Thoracic aorta (tissue), 2 donors: ENCODE results near the gene FRMPD1. TPM values are rescaled to one million over a fixed set of nuclear protein-coding genes. Genes with fewer than 3 reads are reported as not detected.

ENCODE experiments used
- ATAC-seq: fragments of 150-250 bp; one replicate; pipeline ENCODE4 v1.8.0; 2017; ENCODE audit warnings: low read depth; ENCODE audit not compliant: insufficient number of reproducible peaks, low FRiP score
- DNase-seq: peaks from one replicate; pipeline ENCODE4 v3.0.0-alpha.2; 2020; ENCODE audit warnings: low spot score
- H3K27ac ChIP-seq, 2 donors: fragments of 200-600 bp; sonication (generic); 1 replicate in 1 of 2; 2 replicates in 1 of 2; pipeline ENCODE4 v1.5.1; 2016; ENCODE audit warnings: mild to moderate bottlenecking in 2 of 2, moderate library complexity in 2 of 2
- H3K27me3 ChIP-seq: fragments of 200-600 bp; sonication (generic); replicated peaks from 2 replicates; pipeline ENCODE4 v1.6.0; 2016; ENCODE audit warnings: mild to moderate bottlenecking; ENCODE audit not compliant: insufficient read depth
- H3K36me3 ChIP-seq: fragments of 200-600 bp; sonication (generic); one replicate; pipeline ENCODE4 v1.5.1; 2016
- H3K4me1 ChIP-seq, 2 donors: fragments of 200-600 bp; sonication (generic); 1 replicate in 1 of 2; 2 replicates in 1 of 2; pipeline versions ENCODE4 v1.5.1 to v1.6.0; 2016; ENCODE audit warnings: low read depth in 2 of 2, mild to moderate bottlenecking in 1 of 2; ENCODE audit not compliant: control insufficient read depth in 1 of 2
- H3K4me3 ChIP-seq: fragments of 200-600 bp; sonication (generic); 2 replicates; pipeline ENCODE4 v1.5.1; 2016; ENCODE audit warnings: mild to moderate bottlenecking
- H3K9me3 ChIP-seq: fragments of 200-600 bp; sonication (generic); 2 replicates; pipeline ENCODE4 v1.5.1; 2016
- total RNA-seq, 2 donors: library from RNA; depleted of rRNA; stranded (reverse); fragments of >200 nt; gene quantifications; one replicate each; pipeline versions ENCODE4 v1.1.0 to v1.2.3, GENCODE V29; 2016
- TF ChIP-seq, protein P1 (sequence below): fragments of 200-600 bp; sonication (generic); IDR thresholded peaks from one replicate; pipeline ENCODE4 v1.5.1; 2019; ENCODE audit warnings: antibody characterized with exemption

Gene FRMPD1
- total RNA-seq, 2 donors from 2014 or later, result 0.27 TPM; not detected in 1

DNA sequence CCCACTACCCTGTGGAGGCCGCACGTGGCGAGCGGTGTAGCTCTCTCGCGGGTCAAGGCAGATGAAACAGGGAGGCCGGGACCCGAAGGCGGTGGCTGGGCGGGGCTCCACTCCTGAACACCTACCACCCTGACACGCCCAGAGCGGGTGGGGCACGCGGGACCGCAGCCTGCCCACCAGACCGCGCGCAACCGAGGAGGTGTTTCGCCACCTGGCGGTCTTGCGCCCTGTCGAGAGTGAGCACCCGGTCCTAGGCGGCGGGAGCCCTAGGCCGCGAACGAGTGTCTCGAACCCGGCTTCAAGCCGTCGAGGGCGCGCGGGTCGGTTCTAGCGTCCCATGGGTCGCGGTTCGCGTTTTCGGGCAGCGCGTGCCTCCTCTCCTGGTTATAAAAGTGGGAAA lies 136.3 kb downstream of the FRMPD1 start:
- Histone ChIP-seq H3K27ac (no peak overlapping the region), H3K27me3 (no peaks in the 10 kb centered on the region), H3K4me1 (peaks cover 4 to 19% of the 10 kb centered on the region in 2 donors), H3K4me3 (no peak overlapping the region), H3K36me3 (peaks cover 3% of the 10 kb centered on the region), H3K9me3 (no peaks in the 10 kb centered on the region)
- ATAC-seq (no peak), DNase-seq (no peak)
- TF ChIP-seq, protein P1, sequence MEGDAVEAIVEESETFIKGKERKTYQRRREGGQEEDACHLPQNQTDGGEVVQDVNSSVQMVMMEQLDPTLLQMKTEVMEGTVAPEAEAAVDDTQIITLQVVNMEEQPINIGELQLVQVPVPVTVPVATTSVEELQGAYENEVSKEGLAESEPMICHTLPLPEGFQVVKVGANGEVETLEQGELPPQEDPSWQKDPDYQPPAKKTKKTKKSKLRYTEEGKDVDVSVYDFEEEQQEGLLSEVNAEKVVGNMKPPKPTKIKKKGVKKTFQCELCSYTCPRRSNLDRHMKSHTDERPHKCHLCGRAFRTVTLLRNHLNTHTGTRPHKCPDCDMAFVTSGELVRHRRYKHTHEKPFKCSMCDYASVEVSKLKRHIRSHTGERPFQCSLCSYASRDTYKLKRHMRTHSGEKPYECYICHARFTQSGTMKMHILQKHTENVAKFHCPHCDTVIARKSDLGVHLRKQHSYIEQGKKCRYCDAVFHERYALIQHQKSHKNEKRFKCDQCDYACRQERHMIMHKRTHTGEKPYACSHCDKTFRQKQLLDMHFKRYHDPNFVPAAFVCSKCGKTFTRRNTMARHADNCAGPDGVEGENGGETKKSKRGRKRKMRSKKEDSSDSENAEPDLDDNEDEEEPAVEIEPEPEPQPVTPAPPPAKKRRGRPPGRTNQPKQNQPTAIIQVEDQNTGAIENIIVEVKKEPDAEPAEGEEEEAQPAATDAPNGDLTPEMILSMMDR, result no peak

DNA sequence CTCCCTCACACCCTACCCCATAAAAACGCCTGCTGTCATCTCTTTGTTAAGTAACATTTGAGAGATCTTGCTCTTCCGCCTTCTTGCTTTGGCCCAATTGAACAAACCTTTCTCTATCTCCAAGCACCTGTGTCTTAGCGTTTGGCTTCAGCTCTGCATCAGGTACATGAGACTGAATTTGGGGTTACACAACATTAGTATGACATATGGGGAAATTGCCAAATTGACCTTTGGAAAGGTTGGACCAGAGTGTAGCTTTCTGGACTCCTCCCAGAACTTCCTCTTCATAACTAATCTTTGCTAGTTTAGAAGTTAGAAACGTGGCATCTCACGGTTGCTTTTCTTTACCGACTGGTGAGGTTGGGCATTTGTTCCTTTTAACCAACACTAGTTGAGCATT lies 137.6 kb downstream of the FRMPD1 start:
- Histone ChIP-seq H3K36me3 (no peaks in the 10 kb centered on the region), H3K4me1 (peaks cover 4 to 15% of the 10 kb centered on the region in 2 donors), H3K27me3 (no peaks in the 10 kb centered on the region), H3K4me3 (no peak overlapping the region), H3K9me3 (no peaks in the 10 kb centered on the region), H3K27ac (no peak overlapping the region)
- DNase-seq, result no peak
- ATAC-seq, result no peak
- TF ChIP-seq, protein P1, result no peak

DNA sequence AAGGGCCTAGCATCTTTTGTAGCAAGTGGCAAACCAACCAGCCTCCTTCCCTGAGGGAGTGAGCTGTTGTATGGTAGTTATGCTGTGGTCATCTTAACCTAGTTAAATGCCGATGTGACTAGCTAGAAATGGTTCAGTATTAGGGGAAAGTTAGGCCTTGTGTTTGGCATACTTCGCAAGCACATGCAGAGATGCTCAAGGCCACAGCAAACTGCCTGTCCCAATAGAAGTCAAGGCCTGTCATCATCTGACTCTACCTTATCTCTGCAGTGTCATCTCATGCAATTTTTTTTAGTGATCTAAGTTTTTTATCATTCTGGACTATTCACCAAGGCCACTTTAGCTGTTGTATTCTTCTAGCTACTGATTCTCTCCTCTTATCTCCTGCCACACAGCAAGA lies 139.3 kb downstream of the FRMPD1 start:
- no peaks in the 10 kb centered on the region for H3K9me3 ChIP-seq
- DNase-seq (no peak), ATAC-seq (no peak)
- H3K27ac ChIP-seq, result no peak overlapping the region
- peaks cover 0 to 5% of the 10 kb centered on the region in 2 donors for H3K4me1 ChIP-seq
- TF ChIP-seq, protein P1, result no peak
- no peaks in the 10 kb centered on the region for H3K36me3 ChIP-seq
- H3K4me3 ChIP-seq, result no peak overlapping the region
- no peaks in the 10 kb centered on the region for H3K27me3 ChIP-seq

DNA sequence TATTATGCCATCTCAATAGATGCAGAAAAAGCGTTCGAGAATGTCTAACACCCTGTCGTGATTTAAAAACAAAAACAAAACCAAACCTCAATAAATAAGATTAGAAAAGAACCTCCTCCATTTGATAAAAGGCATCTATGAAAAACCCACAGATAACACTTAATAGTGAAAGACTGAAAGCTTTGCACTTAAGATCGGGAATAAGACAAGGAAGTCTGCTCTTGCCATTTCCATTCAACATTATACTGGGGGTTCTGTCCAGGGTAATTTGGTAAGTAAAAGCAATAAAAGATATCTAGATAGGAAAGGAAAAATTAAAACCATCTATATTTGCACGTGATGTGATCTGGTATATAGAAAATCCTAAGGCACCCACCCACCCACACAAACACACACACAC lies 141.4 kb downstream of the FRMPD1 start:
- Histone ChIP-seq H3K36me3 (no peaks in the 10 kb centered on the region), H3K27ac (no peak overlapping the region), H3K9me3 (no peaks in the 10 kb centered on the region), H3K4me3 (no peak overlapping the region), H3K27me3 (no peaks in the 10 kb centered on the region), H3K4me1 (no peaks in the 10 kb centered on the region)
- TF ChIP-seq, protein P1, result no peak
- DNase-seq, result no peak
- ATAC-seq, result no peak

DNA sequence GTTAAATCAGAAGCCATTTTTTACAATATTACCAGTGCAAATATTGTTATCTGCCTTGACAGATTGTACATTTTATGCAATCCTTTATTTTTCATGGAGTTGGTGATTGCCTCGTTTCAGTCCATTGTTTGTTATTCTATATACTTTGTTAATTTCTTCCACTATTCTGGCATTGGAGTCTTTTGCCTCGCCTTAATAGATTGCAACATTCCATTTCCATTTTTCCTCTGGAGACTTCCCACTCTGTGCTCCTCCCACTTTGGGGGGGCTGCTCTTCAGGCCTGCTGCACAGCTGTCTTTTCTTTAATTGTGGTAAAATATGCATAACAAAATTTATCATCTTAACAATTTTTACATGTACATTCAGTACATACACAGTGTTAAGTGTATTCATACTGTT lies 145.5 kb downstream of the FRMPD1 start:
- ATAC-seq (no peak), DNase-seq (no peak)
- Histone ChIP-seq H3K27ac (no peak overlapping the region), H3K36me3 (no peaks in the 10 kb centered on the region), H3K9me3 (no peaks in the 10 kb centered on the region), H3K27me3 (no peaks in the 10 kb centered on the region), H3K4me3 (no peak overlapping the region), H3K4me1 (peaks cover 3 to 6% of the 10 kb centered on the region in 2 donors)
- TF ChIP-seq, protein P1, result no peak

Other genes with a start within 250 kb of the FRMPD1 start
- gene GRHPR, start 228.3 kb upstream of the FRMPD1 start, total RNA-seq, result 100 to 1,000 TPM; 111 to 156 TPM
- gene ZBTB5, start 185.5 kb upstream of the FRMPD1 start, total RNA-seq, result 10 to 100 TPM in 1 of 2 donors, 1 to 10 TPM in 1; 8.3 to 15.0 TPM
- gene POLR1E, start 165.0 kb upstream of the FRMPD1 start, total RNA-seq, result 10 to 100 TPM; 15.0 to 29.7 TPM
- 10 to 100 TPM in 1 of 2 donors, 1 to 10 TPM in 1; 6.9 to 20.7 TPM for gene FBXO10, start 74.6 kb upstream of the FRMPD1 start, total RNA-seq
- gene TOMM5, start 58.4 kb upstream of the FRMPD1 start, total RNA-seq, result 10 to 100 TPM; 48.3 to 78.7 TPM
- gene TRMT10B, start 102.9 kb downstream of the FRMPD1 start, total RNA-seq, result 10 to 100 TPM; 10.7 to 14.9 TPM
- gene EXOSC3, start 134.1 kb downstream of the FRMPD1 start, total RNA-seq, result 10 to 100 TPM; 26.5 to 38.7 TPM
- 10 to 100 TPM; 24.4 to 47.4 TPM for gene DCAF10, start 149.8 kb downstream of the FRMPD1 start, total RNA-seq